HL-60/S4 (cell line): ENCODE measurements around the gene TXNDC9.
"Not testable (repeated sequence)": the region's sequence is repeated elsewhere in the genome, so short reads cannot be mapped to it uniquely, and the experiment has no call there.

Experiments used
- in situ Hi-C: fragments of 300-500 bp; cut with MboI; formaldehyde crosslinking; loops from 2 replicates; pipeline ENCODE4 v1.14.3; 2022; ENCODE audit warnings: low sequenced_read_pairs

The TXNDC9 gene

GRCh38 chr2:99336804-99337112, 625 bp upstream of the TXNDC9 start:
- in situ Hi-C loops, result no loop called here

GRCh38 chr2:99325384-99325783, 10.7 kb downstream of the TXNDC9 start:
- in situ Hi-C loops, result no loop called here

- in situ Hi-C loops, result not testable (repeated sequence)
Measured at GRCh38 chr2:99317873-99318200, 18.3 kb downstream of the TXNDC9 start.

GRCh38 chr2:99317161-99317872, 18.8 kb downstream of the TXNDC9 start:
- in situ Hi-C loops, result no loop called here

- in situ Hi-C loops, result not testable (repeated sequence)
Measured at GRCh38 chr2:99301097-99301496, 35.0 kb downstream of the TXNDC9 start, which contains the start of gene LYG1. TSS of gene LYG1 (minus strand) at chr2:99301197. CDS start at chr2:99295670, 5,527 bp downstream.

- in situ Hi-C loops, result no loop called here
Measured at GRCh38 chr2:99299580-99299979, 36.6 kb downstream of the TXNDC9 start.

GRCh38 chr2:99297994-99298393, 38.1 kb downstream of the TXNDC9 start:
- in situ Hi-C loops, result no loop called here

- in situ Hi-C loops, result no loop called here
Measured at GRCh38 chr2:99285526-99285925, 50.6 kb downstream of the TXNDC9 start.

- in situ Hi-C loops, result no loop called here
Measured at GRCh38 chr2:99279969-99280695, 56.0 kb downstream of the TXNDC9 start.

- in situ Hi-C loops, result no loop called here
Measured at GRCh38 chr2:99278793-99279291, 57.3 kb downstream of the TXNDC9 start.

GRCh38 chr2:99278195-99278765, 57.9 kb downstream of the TXNDC9 start:
- in situ Hi-C loops, result not testable (repeated sequence)

GRCh38 chr2:99275882-99276281, 60.3 kb downstream of the TXNDC9 start:
- in situ Hi-C loops, result no loop called here
